ENCODE measurements around the gene TRAPPC5.

TRAPPC5 gene

DNA sequence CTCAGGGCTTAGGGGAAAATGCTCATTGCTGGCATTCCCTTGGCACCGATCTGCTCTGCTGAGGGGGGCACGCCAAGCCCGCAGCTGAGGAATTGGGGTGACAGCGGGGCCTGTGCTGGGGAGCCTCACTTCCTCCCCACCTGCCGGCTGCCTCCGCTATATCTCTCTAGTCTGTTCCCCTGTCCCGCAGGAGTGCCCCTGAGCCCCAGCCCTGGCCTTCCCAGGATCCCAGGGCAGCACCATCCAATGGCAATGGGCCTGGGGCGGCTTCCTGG is 34.3 kb upstream of the TRAPPC5 start:
- no peak for DNase-seq

DNA sequence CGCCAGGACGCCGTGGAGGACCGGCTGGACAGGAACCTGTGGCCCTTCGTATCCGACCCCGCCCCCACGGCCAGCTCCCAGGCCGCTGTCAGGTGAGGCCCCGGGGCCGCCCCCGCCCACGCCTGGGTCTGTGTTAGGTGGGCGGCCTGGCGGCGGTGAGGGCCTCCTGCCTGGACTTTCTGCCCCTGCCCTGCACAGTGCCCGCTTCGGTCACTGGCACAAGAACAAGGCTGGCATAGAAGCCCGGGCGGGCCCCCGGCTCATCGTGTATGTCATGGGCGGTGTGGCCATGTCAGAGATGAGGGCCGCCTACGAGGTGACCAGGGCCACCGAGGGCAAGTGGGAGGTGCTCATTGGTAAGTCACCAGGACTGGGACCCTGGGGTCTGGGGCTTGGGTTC is 33.5 kb upstream of the TRAPPC5 start:
- no peak for DNase-seq

DNA sequence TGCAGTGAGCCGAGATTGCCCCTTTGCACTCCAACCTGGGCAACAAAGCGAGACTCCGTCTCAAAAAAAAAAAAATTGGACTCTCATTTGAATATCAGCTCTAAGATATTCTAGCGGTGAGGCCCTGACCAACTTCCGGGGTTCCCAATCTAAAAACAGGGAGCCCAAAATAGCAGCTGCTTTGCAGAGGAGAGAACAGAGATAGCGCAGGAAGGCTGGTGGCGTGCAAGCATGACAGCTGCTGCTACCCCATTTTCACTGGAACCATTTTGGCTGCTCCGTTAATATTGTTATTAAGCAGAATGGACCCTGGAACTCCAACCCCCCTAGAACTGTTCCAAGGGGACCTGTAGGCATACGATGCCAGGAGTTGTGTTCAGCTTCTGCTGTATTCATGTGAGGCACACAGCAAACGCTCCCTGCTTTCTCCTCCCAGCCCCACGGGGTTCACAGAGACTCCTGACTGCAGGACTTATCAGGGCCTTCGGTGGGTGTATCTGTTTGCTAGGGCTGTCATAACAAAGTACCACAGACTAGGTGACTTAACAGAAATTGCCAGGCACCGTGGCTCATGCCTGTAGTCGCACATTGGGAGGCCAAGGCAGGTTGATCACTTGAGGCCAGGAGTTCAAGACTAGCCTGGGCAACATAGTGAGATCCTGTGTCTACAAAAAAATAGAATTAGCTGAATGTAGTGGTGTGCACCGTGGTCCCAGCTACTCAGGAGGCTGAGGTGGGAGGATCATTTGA is 32.2 kb upstream of the TRAPPC5 start:
- DNase-seq, result no peak

DNA sequence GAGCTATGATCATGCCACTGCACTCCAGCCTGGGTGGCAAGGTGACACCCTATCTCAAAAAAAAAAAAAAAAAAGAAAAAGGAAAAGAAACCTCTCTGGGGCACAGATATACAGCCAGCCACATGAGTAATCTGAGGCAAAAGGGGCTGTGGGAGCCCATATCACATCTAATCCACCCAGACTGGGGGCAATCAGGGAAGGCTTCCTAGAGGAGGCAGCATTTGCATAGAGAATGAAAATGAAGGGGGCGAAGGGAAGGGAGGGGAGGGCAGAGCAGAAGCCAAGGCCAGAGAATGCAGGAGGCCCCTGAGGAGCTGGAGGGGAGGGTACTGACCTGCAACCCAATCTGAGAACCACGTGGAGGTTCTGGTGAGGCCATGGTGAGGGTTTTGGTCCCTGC is 30.5 kb upstream of the TRAPPC5 start:
- DNase-seq, result no peak

DNA sequence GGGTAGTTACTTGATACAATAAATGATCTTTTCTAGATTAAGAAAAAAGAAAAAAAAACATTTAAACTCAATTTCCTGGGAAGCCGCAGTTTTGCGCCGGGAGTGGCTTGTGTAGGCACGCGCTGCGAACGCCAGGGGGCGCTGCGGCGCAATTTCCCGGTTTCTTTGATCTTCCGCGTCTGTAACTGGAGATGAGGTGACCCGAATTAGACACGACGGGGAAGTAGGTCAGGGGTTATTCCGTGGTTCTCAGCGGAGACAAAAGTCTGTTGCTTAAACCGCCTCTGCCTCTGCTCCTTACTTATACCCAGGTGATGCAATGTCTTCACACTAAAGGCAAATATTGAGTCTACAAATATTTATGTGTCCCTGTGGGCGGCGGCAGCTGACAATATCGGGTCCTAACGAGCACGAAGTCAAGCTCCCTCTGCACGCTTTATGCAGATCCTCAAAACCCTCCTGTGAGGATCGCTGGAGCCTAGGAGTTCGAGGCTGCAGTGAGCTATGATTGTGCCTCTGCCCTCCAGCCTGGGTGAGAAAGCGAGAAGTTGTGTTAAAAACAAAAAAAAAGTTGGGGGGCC is 28.5 kb upstream of the TRAPPC5 start:
- peak; percentile 89 to 92 for DNase-seq

DNA sequence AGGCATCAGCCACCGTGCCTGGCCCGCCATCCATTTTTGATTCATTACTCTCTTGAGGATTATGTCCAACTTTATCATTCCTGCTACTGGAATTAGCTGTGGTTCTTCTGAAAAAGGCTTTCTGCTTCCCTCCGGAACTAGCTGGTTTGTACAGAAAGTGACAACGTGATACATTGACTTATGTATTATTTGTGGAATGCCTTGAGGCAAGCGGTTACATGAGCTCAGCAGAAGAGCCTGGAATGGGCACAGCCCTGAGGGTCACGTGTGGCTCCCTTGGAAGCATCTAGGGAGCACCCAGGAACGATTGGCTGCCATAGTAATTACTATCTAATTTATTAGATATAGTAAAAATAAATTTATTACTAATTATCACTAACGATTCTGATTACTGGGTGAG is 26.2 kb upstream of the TRAPPC5 start:
- DNase-seq, result no peak

DNA sequence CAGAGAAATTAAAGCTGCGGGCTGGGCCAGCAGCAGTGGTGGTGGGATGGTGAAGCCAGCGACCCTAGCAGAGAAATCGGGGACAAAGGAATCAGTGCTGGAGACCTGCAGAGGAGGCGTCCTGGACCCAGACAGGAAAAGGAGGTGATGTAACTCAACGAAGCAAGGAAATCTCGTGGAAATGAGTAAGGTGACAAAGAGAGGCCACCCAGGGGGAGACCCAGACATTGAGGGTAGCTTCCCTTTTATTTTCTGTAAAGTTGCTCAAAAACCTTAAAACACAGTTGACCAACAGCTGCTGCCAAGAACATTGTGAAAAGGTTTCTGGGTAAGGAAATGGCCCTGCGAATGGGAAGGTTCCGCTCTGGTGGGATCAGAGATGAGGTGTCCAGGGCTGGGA is 25.1 kb upstream of the TRAPPC5 start:
- no peak for DNase-seq

DNA sequence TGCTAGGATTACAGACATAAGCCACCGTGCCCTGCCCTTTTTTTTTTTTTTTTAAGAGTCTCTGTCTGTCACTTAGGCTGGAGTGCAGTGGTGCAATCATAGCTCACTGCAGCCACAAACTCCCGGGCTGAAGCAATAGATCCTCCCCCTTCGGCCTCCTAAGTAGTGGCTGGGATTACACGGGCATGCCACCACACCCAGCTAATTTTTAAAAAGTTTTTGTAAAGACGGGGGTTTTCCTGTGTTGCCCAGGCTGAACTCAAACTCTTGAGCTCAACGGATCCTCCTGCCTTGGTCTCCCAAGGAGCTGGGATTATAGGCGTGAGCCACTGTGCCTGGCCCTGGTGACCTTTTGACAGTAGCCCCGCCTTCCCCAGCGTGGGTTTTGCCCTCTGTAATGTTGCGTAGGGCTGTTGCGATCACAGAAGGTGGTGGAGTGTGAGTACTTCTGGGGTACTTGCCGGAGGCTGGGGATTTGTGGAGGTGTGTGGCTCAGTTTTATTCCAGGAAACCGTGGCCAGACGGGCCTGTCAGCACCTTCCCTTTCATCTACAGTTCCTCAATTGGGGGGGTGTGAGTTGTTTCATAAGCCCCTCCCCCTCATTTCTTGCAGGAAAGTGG is 23.4 kb upstream of the TRAPPC5 start:
- DNase-seq, result peak in 1 of 2 donors; percentile 27

DNA sequence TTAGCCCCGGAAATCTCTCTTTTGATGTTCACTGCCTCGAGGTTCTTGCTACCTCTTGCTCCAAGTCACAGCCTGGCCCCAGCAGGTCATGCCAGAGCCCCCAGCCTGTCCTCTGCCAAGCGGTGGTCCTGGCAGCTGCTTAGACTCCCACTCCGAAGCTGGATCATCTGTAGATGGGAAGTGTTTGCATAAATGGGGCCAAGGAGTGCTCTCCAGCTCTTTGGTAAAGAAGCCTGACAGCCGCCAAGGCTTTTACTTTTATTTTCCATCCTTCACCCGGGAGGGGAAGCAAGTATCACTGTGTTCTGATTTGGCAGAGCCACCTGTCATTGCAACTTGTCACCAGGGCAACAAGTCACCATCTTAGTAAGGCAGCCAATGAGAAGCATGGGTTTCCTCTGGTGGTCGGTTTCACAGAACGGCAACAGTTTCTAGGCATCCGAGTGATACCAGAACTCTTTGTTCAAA is 22.4 kb upstream of the TRAPPC5 start:
- DNase-seq, result peak in 1 of 2 donors; percentile 33

DNA sequence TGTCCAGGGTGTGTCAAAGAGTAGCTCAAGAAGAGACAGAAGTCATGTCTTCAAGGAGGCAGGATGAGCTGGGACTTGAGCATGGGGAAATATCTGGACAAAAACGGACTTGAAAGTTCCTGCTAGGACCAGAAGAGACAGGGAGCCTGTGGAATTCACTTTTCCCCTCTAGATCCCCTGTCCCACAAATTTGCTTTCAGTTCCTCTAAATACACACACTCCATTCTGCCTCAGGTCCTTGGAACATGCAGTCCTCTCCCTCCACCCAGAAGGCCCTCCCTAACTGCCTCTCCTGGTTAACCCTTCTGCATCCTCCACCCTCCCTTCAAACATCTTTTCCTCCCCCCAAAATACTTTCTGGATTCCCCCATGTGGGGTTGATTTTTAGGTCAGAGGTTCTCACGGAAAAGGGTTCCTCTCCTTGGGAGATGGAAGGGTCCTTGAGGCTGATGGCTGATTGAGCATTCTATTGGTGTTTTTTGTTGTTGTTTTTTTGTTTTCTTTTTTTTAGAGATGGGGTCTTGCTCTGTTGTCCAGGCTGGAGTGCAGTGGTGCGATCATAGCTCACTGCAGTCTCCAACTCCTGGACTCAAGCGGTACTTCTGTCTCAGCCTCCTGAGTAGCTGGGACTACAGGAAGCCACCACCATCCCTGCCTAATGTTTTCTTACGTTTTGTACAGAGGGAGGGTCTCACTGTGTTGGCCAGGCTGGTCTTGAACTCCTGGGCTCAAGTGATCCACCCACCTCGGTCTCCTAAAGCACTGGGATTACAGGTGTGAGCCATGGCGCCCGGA is 18.7 kb upstream of the TRAPPC5 start:
- no peak for DNase-seq

DNA sequence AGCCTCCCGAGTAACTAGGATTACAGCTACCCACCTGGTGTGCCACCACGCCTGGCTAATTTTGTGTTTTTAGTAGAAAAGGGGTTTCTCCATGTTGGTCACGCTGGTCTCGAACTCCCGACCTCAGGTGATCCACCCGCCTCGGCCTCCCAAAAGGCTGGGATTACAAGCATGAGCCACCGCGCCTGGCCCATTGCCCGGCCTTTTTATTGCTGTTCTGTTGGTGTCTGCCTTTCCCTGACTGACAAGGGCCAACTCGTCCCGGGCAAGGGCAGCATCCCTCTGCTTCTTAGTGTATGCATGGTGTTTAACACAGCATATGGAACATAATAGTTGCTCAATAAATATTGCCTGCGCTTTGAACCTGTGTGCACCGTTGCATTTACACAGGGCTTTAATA is 18.0 kb upstream of the TRAPPC5 start:
- DNase-seq, result no peak

DNA sequence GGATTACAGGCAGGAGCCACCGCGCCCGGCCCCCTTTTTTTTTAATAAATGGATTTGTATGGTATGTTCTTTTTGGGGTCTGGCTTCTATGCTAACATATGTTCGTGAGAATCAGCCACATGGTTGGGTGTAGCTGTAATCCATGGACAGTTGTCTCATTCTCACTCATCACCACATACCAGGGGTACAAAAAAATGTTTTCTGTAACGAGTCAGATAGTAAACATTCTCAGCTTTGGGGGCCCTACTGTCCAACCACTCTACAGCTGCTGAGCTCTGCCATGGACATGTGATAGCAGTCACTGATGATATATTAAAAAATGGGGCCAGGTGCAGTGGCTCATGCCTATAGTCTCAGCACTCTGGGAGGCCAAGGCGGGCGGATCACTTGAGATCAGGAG is 16.9 kb upstream of the TRAPPC5 start:
- DNase-seq, result no peak

DNA sequence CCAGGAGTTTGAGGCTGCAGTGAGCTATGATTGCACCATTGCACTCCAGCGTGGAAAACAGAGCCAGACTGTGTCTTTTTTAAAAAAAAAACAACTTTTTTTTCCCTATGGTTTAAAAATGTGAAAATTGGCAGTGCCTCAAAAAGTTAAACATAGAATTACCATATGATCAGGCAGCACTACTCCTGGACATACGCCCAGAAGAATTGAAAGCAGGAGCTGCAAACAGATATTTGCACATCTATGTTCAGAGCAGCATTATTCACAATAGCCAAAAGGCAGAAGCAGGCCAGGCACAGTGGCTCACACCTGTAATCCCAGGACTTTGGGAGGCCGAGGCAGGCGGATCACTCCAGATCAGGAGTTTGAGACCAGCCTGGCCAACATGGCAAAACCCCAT is 15.6 kb upstream of the TRAPPC5 start:
- DNase-seq, result no peak

DNA sequence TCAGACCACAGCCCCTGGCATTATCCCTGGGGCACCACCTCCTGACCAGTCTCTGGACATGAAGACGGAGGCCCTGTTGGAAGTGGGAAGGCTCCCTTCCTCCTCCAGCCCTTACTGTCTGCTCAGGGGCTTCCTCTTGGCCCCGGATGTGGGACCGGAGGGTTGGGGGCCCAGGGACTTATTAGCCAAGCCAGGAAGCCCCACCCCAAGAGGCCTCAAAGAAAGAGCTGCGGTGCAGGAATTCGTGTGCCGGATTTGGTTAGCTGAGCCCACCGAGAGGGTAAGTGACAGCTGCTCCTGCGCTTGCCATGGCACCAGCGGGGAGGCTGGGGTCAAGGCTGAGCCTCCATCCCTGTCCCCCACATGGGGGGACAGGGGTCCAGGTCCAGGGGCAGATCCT is 11.8 kb upstream of the TRAPPC5 start, which contains the start of gene RETN:
Gene RETN (plus strand): TSS at position 208 of the 400 bp plus-strand sequence. CDS start 278 bp downstream, outside the sequence.
- DNase-seq, result no peak

DNA sequence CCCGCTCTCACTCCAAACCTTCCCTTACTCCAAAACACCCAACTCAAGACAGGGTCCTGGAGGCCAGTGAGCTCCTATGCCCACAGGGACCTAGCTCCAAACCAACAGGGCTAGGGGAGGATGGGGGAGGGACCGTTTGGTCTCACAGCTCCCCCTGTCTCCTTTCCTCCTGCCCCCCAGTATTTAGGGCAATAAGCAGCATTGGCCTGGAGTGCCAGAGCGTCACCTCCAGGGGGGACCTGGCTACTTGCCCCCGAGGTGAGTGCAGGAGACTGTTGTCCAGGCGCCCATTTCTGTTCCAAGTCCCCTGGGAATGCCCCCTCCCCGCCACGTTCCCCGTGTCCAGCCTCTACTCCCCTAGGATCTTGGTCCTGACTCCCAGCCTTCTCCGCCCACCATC is 11.0 kb upstream of the TRAPPC5 start:
- DNase-seq, result no peak

DNA sequence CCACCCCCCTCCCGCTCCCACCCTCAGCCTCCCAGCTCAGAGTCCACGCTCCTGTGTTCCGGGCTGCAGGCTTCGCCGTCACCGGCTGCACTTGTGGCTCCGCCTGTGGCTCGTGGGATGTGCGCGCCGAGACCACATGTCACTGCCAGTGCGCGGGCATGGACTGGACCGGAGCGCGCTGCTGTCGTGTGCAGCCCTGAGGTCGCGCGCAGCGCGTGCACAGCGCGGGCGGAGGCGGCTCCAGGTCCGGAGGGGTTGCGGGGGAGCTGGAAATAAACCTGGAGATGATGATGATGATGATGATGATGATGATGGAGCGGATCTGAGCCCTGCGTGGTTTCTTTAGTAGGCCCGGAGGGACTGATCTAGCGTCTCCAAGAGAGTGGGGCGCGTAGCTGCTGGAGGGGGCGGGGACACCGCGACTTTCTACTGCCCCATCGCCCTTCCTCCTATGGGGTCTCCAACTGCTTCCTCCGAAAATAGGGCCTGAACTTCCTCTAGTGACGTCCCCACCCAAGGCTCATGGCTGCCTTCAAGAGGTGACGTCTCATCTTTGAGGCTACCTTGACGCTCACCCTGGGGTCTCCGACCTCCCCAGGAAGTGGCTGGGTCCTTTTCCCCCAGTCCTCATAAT is 10.4 kb upstream of the TRAPPC5 start:
- no peak for DNase-seq

DNA sequence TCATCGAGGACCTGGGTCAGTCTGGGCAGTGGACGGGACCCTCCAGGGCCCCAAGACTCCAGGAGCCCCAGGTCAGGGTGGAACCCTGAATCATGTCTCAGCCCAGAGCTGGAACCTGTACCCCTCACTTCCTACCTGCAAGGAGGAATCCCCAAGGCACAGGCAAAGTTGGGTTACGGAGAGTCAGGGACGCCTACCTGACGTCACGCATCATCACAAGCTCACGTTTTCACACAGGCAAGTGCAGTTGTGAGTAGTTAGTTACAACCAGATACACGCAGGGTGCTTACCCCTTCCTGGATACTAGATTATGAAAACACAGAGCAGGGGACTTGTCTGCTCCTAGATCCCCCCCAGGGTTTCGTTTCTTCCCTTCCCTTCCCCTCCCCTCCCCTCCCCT is 9.8 kb upstream of the TRAPPC5 start:
- no peak for DNase-seq

DNA sequence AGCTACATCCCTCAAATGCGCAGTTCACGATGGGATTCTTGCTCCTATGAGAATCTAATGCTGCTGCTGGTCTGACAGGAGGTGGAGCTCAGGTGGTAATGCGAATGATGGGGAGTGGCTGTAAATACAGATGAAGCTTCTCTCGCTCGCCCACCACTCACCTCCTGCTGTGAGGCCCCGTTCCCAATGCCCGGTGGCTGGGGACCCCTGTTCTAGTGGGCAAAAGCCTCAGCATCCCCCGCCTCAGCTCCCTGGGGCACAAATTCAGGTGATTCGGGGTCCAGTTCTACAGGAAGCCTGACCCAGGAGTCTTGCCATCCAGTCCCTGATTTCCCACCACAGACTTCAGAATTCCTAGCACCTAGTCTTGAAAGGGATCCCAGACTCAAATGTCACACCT is 8.1 kb upstream of the TRAPPC5 start:
- DNase-seq, result no peak

DNA sequence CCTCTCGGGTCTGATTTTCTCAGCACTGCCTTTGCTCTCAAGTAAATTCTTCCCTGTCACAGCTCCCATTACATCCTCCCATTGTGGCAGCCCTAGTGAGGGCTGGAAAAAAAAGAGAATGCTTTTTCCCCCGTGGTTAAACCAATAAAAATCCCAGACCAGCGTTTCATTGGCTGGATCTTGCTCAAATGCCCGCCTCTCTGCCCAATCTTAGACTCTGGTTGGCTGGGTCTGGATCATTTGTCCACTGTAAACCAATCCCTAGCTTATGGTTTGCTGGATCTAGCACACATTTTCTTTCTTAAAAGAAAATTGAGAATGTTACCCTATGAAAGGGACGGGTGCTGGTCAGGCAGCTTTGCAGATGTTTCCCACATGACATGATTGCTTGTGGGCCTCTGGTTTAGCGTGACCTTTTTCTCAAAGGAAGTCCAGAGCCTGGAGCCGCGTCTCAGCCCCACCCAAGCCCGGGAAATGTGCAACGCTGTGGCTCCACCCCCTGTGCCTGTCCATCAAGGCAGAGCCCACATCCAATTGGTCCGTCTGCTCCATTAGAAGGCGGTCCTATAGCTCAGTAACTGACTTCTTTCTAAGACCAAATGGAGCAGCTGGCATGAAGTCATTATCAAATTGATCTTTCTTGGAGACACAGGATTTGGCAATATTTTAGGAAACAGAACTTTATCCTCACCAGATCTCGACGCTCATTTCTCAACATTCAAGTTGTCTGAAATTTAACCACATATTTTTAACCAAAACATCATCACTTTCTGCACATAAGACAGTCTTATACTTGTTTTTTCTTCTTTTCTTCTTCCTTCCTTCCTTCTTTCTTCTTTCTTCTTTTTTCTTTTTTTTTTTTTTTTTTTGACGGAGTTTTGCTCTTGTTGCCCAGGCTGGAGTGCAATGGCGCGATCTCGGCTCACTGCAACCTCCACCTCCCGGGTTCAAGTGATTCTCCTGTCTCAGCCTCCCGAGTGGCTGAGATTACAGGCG is 6.3 kb upstream of the TRAPPC5 start:
- DNase-seq, result peak in 1 of 2 donors; percentile 25

DNA sequence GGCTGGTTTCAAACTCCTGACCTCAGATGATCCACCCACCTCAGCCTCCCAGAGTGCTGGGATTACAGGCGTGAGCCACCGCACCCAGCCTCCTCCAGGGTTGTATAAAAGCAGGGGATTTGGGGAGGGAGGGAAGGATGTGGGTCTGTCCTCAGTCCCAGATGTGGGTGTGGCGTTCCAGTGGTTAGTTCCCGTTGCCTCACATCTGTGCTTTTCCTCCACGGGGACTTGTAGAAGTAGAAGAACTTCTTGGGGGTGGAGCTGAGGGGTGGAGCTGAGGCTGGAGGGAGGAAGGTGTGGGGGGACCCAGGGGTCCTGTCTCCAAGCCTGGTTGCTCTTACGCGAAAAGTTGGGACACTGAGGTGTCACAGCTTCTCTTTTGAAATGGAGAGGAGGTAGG is 4.3 kb upstream of the TRAPPC5 start:
- DNase-seq, result no peak

DNA sequence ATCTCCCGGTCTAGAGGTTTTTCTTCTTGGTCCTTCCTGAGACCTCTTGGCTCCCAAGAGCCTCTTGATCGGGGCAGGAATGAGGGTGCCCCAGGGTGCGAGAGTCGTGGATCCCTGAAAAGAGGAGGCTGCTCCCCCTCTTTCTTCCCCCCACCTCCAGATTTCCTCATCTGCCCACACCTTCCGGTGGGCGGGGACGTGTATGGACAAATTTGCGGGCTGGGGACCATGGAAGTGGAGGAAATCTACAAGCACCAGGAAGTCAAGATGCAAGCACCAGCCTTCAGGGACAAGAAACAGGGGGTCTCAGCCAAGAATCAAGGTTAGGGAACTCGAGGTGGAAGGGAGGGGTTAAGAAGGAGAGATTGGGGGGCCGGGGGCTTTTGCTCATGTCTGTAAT is 3.8 kb upstream of the TRAPPC5 start, which contains the start of gene MCEMP1:
Gene MCEMP1 (plus strand): TSS at position 237 of the 400 bp plus-strand sequence. CDS start 31 bp downstream, at position 268.
- DNase-seq, result no peak
